PC-9 (cell line): Measurements from ENCODE around the gene EFS. TPM values are rescaled to one million over a fixed set of nuclear protein-coding genes. Genes with fewer than 3 reads are reported as not detected.

Experiments used
- BruUV-seq: library from RNA; stranded (reverse); fragments of 400-500 nt; replicated peaks from 2 replicates; lab custom pipeline; 2021; lab: Mats Ljungman, UMichigan
- CTCF ChIA-PET: fragments of 300-600 bp; sonication (Branson Sonifier 250); formaldehyde crosslinking; loops from one replicate; lab custom pipeline; 2022; ENCODE audit warnings: antibody characterized with exemption; lab: Charles Lee
- POLR2A ChIA-PET: fragments of 300-600 bp; sonication (Branson Sonifier 250); formaldehyde crosslinking; loops from one replicate; lab custom pipeline; 2022; ENCODE audit warnings: antibody characterized with exemption; ENCODE audit not compliant: unreplicated experiment; lab: Charles Lee
- DNase-seq, 2 experiments: peaks; one replicate each; pipeline versions ENCODE4 v3.0.0 to v3.0.0-alpha.2; 2015 to 2022; ENCODE audit warnings: mixed read lengths in 1 of 2
- H2AFZ ChIP-seq: fragments of 200-600 bp; sonication (generic); 2 replicates; pipeline ENCODE4 v1.8.1; 2017; ENCODE audit warnings: antibody characterized with exemption
- H3F3A ChIP-seq: fragments of 200-600 bp; sonication (generic); 2 replicates; pipeline ENCODE4 v1.8.1; 2017; ENCODE audit warnings: antibody characterized with exemption, mild to moderate bottlenecking, low read depth; ENCODE audit not compliant: insufficient read depth
- H3K27ac ChIP-seq: fragments of 200-600 bp; sonication (generic); 2 replicates; pipeline ENCODE4 v1.6.1; 2016; ENCODE audit warnings: mixed run types
- H3K27me3 ChIP-seq: fragments of 200-600 bp; sonication (generic); 2 replicates; pipeline ENCODE4 v1.6.1; 2016; ENCODE audit warnings: low read depth, mixed run types; ENCODE audit not compliant: insufficient read depth
- H3K36me3 ChIP-seq: fragments of 200-600 bp; sonication (generic); 2 replicates; pipeline ENCODE4 v1.6.1; 2016; ENCODE audit warnings: low read depth, mixed run types
- H3K4me1 ChIP-seq: fragments of 200-600 bp; sonication (generic); replicated peaks from 2 replicates; pipeline ENCODE4 v1.6.1; 2016; ENCODE audit warnings: mixed run types; ENCODE audit not compliant: insufficient read depth
- H3K4me2 ChIP-seq: fragments of 200-600 bp; sonication (generic); 2 replicates; pipeline ENCODE4 v1.6.1; 2017; ENCODE audit warnings: mixed run types
- H3K4me3 ChIP-seq: fragments of 200-600 bp; sonication (generic); 2 replicates; pipeline ENCODE4 v1.6.1; 2016; ENCODE audit warnings: mixed run types
- H3K79me2 ChIP-seq: fragments of 200-600 bp; sonication (generic); 2 replicates; pipeline ENCODE4 v1.6.1; 2017; ENCODE audit warnings: low read depth, mixed run types
- H3K9me2 ChIP-seq: fragments of 200-600 bp; sonication (generic); 2 replicates; pipeline ENCODE4 v1.8.1; 2017; ENCODE audit warnings: mild to moderate bottlenecking; ENCODE audit not compliant: insufficient read depth
- H3K9me3 ChIP-seq: fragments of 200-600 bp; sonication (generic); 2 replicates; pipeline ENCODE4 v1.8.1; 2016; ENCODE audit warnings: low read depth; ENCODE audit not compliant: insufficient read depth
- H4K20me1 ChIP-seq: fragments of 200-600 bp; sonication (generic); 2 replicates; pipeline ENCODE4 v1.8.1; 2017; ENCODE audit not compliant: insufficient read depth
- CTCF ChIP-seq: fragments of 200-600 bp; sonication (generic); conservative IDR thresholded peaks from 2 replicates; pipeline ENCODE4 v1.6.1; 2017; ENCODE audit warnings: mixed run types, antibody characterized with exemption, mild to moderate bottlenecking, moderate library complexity
- EZH2 ChIP-seq: fragments of 200-600 bp; sonication (generic); IDR thresholded peaks from 2 replicates; pipeline ENCODE4 v1.8.0; 2017; ENCODE audit warnings: antibody characterized with exemption, low read depth
- intact Hi-C: fragments of 100-400 bp; cut with micrococcal nuclease; formaldehyde crosslinking; loops from one replicate; pipeline ENCODE4 v1.10.0; 2022; ENCODE audit not compliant: unreplicated experiment
- total RNA-seq: library from RNA; stranded (reverse); gene quantifications from 2 replicates; pipeline ENCODE4 v1.2.3, GENCODE V29; 2021

EFS gene
- total RNA-seq, 1 experiment from 2014 or later: not detected

GRCh38 chr14:23355871-23356435, 9.0 kb downstream of the EFS start:
- H3K27me3 ChIP-seq: peaks cover 65% of the 10 kb centered on the region
- H2AFZ ChIP-seq: no peak overlapping the region
- no peaks in the 10 kb centered on the region for H3F3A ChIP-seq
- intact Hi-C loops: no loop called here
- no peaks in the 10 kb centered on the region for H3K4me1 ChIP-seq
- POLR2A ChIA-PET: no interaction called here
- CTCF ChIA-PET: no interaction called here
- H3K4me2 ChIP-seq: no peak overlapping the region
- no peak for DNase-seq
- no peak overlapping the region for H3K4me3 ChIP-seq
- H3K36me3 ChIP-seq: no peaks in the 10 kb centered on the region
- no TSS peak for BruUV-seq
- H3K27ac ChIP-seq: no peak overlapping the region
- no peaks in the 10 kb centered on the region for H3K9me3 ChIP-seq
- H4K20me1 ChIP-seq: no peaks in the 10 kb centered on the region
- H3K9me2 ChIP-seq: no peaks in the 10 kb centered on the region
- H3K79me2 ChIP-seq: no peaks in the 10 kb centered on the region
- no peak for TF ChIP-seq CTCF
- no peak for TF ChIP-seq EZH2

DNA sequence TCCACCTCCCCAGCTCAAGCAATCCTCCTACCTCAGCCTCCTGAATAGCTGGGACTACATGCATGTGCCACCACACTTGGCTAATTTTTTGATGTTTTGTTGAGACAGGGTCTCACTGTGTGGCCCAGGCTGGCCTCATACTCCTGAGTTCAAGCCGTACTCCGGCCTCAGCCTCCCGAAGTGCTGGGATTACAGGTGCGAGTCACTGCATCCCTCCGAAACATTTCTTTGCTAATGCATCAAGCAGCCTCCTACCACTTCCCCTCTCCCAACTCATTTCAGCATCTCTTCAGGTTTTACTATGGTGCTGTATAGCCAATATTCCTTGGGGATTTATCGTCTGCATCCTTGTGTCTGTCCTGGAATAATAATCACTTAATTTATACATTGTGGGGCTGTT, 10.0 kb downstream of the EFS start:
- Histone ChIP-seq H3K27me3 (peaks cover 73% of the 10 kb centered on the region), H3K79me2 (no peaks in the 10 kb centered on the region), H3F3A (no peaks in the 10 kb centered on the region), H3K27ac (no peak overlapping the region), H4K20me1 (no peaks in the 10 kb centered on the region), H3K9me2 (no peaks in the 10 kb centered on the region), H3K4me2 (no peak overlapping the region), H3K36me3 (no peaks in the 10 kb centered on the region), H3K4me1 (no peaks in the 10 kb centered on the region), H3K9me3 (no peaks in the 10 kb centered on the region), H2AFZ (no peak overlapping the region), H3K4me3 (no peak overlapping the region)
- no TSS peak for BruUV-seq
- ChIA-PET POLR2A (no interaction called here), CTCF (no interaction called here)
- TF ChIP-seq CTCF (no peak), EZH2 (no peak)
- no peak for DNase-seq
- intact Hi-C loops: no loop called here

DNA sequence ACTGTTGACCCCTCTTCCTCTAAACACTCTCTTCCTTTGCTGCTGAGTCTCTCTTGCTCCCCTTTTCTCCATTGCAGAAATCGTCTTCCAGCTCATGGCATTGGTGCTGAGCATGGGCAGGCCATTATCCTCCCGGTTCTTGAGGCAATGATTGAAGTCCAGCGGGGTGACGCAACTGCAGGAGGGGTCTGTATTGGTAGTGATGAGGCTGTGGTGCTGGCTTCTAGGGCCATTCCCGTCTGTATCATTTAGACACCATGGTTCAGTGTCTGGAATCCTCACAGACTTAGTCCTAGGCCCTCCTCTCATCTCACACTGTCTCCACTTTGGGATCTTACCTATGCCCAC, 11.6 kb downstream of the EFS start:
- no TSS peak for BruUV-seq
- H3K36me3 ChIP-seq: no peaks in the 10 kb centered on the region
- no peak overlapping the region for H2AFZ ChIP-seq
- H3K27me3 ChIP-seq: peaks cover 65% of the 10 kb centered on the region
- POLR2A ChIA-PET: no interaction called here
- no peaks in the 10 kb centered on the region for H3K4me1 ChIP-seq
- CTCF ChIA-PET: interaction anchor here (0.5 kb wide), 1 partner anchor 359 kb away, joined by 3 read pairs; no protein-coding TSS in a partner anchor
- no peak overlapping the region for H3K27ac ChIP-seq
- no peak overlapping the region for H3K4me3 ChIP-seq
- H3F3A ChIP-seq: no peaks in the 10 kb centered on the region
- no peaks in the 10 kb centered on the region for H4K20me1 ChIP-seq
- no peaks in the 10 kb centered on the region for H3K79me2 ChIP-seq
- TF ChIP-seq CTCF: no peak
- TF ChIP-seq EZH2: no peak
- H3K9me2 ChIP-seq: no peaks in the 10 kb centered on the region
- no peaks in the 10 kb centered on the region for H3K9me3 ChIP-seq
- H3K4me2 ChIP-seq: no peak overlapping the region
- intact Hi-C loops: no loop called here
- no peak for DNase-seq
